Limb (tissue), 2 donors: ENCODE measurements around the gene H2AZ2.
A peak's percentile ranks its signal among the peaks of the same experiment; 100 is the strongest.
"Not testable (repeated sequence)": the region's sequence is repeated elsewhere in the genome, so short reads cannot be mapped to it uniquely, and the experiment has no call there.

ENCODE experiments used
- DNase-seq, 2 donors: peaks; one replicate each; pipeline ENCODE4 v3.0.0-alpha.2; 2016; ENCODE audit errors: extremely low spot score in 2 of 2

Gene H2AZ2

GRCh38 chr7:44819292-44819691, 28.6 kb downstream of the H2AZ2 start:
- no peak for DNase-seq

GRCh38 chr7:44814919-44815318, 33.0 kb downstream of the H2AZ2 start:
- DNase-seq = no peak

GRCh38 chr7:44811571-44811970, 36.3 kb downstream of the H2AZ2 start:
- no peak for DNase-seq

- no peak for DNase-seq
These were observed 36.8 kb downstream of the H2AZ2 start for GRCh38 chr7:44811093-44811492.

- no peak for DNase-seq
These were observed 38.9 kb downstream of the H2AZ2 start for GRCh38 chr7:44808914-44809393.

- no peak for DNase-seq
These were observed 41.9 kb downstream of the H2AZ2 start for GRCh38 chr7:44805950-44806349.

GRCh38 chr7:44803828-44804519, 43.9 kb downstream of the H2AZ2 start:
- DNase-seq = not testable (repeated sequence)

GRCh38 chr7:44802418-44803025, 45.4 kb downstream of the H2AZ2 start:
- no peak for DNase-seq

- DNase-seq = no peak
These were observed 46.0 kb downstream of the H2AZ2 start for GRCh38 chr7:44801890-44802289.

- no peak for DNase-seq
These were observed 47.9 kb downstream of the H2AZ2 start for GRCh38 chr7:44799939-44800338.

- no peak for DNase-seq
These were observed 49.1 kb downstream of the H2AZ2 start for GRCh38 chr7:44798649-44799305.

- DNase-seq = peak; percentile 90 to 92
These were observed 50.3 kb downstream of the H2AZ2 start for GRCh38 chr7:44797329-44798258.

GRCh38 chr7:44796504-44797328, 51.2 kb downstream of the H2AZ2 start, which contains the start of gene PPIA:
PPIA (plus strand) TSS chr7:44796681; CDS start chr7:44796725, 44 bp downstream.
- DNase-seq = peak; percentile 96 to 98

GRCh38 chr7:44796034-44796503, 51.8 kb downstream of the H2AZ2 start:
- no peak for DNase-seq

- no peak for DNase-seq
These were observed 53.6 kb downstream of the H2AZ2 start for GRCh38 chr7:44794331-44794730.

- DNase-seq = no peak
These were observed 54.0 kb downstream of the H2AZ2 start for GRCh38 chr7:44793919-44794318.

- DNase-seq = peak in 1 of 2 donors; percentile 2
These were observed 56.3 kb downstream of the H2AZ2 start for GRCh38 chr7:44791278-44792219.

- no peak for DNase-seq
These were observed 57.9 kb downstream of the H2AZ2 start for GRCh38 chr7:44789990-44790389.

- no peak for DNase-seq
These were observed 60.1 kb downstream of the H2AZ2 start for GRCh38 chr7:44787762-44788161.
